CD8-positive, alpha-beta memory T cell (primary cell): ENCODE results near the gene PTGDR2. TPM values are rescaled to one million over a fixed set of nuclear protein-coding genes. Genes with fewer than 3 reads are reported as not detected.
A peak's percentile ranks its signal among the peaks of the same experiment; 100 is the strongest.

Experiments used
- CTCF ChIA-PET: fragments of 350-600 bp; sonication (Branson Sonifier 250); formaldehyde crosslinking; loops from one replicate; lab custom pipeline; 2021; ENCODE audit warnings: antibody characterized with exemption; lab: Charles Lee
- POLR2A ChIA-PET: fragments of 350-600 bp; sonication (Branson Sonifier 250); formaldehyde crosslinking; loops from one replicate; lab custom pipeline; 2021; ENCODE audit warnings: antibody characterized with exemption; lab: Charles Lee
- DNase-seq, 5 donors: peaks; one replicate each; pipeline versions ENCODE4 v3.0.0 to v3.0.0-alpha.2; 2020 to 2022; ENCODE audit warnings: mixed read lengths in 1 of 5
- H3K27ac ChIP-seq: one replicate; pipeline ENCODE4 v1.7.0; 2013; ENCODE audit warnings: low read depth, mild to moderate bottlenecking, low read length, moderate library complexity
- H3K27me3 ChIP-seq: 2 replicates; pipeline ENCODE4 v1.7.0; 2013; ENCODE audit warnings: low read length, mild to moderate bottlenecking; ENCODE audit not compliant: insufficient read depth, poor library complexity, severe bottlenecking
- H3K36me3 ChIP-seq: 2 replicates; pipeline ENCODE4 v1.7.0; 2013; ENCODE audit warnings: mild to moderate bottlenecking, low read length, moderate library complexity; ENCODE audit not compliant: insufficient read depth
- H3K4me1 ChIP-seq: 2 replicates; pipeline ENCODE4 v1.7.0; 2013; ENCODE audit warnings: mild to moderate bottlenecking, low read length, moderate library complexity; ENCODE audit not compliant: insufficient read depth
- H3K4me3 ChIP-seq: 2 replicates; pipeline ENCODE4 v1.7.0; 2013; ENCODE audit warnings: mild to moderate bottlenecking, low read length
- H3K9me3 ChIP-seq: 2 replicates; pipeline ENCODE4 v1.7.0; 2013; ENCODE audit warnings: mild to moderate bottlenecking, low read length
- H3K27ac Mint-ChIP-seq, 8 donors: one replicate each; pipeline ENCODE4 v1.8.0; 2020 to 2021; ENCODE audit warnings: mixed read lengths in 8 of 8, mild to moderate bottlenecking in 6 of 8, inconsistent platforms in 3 of 8, moderate library complexity in 3 of 8
- H3K27me3 Mint-ChIP-seq, 2 donors: one replicate each; pipeline ENCODE4 v1.8.0; 2020 to 2021; ENCODE audit warnings: mixed read lengths in 2 of 2, mild to moderate bottlenecking in 1 of 2, moderate library complexity in 1 of 2
- H3K36me3 Mint-ChIP-seq, 3 donors: one replicate each; pipeline ENCODE4 v1.8.0; 2020 to 2021; ENCODE audit warnings: mixed read lengths in 3 of 3, inconsistent platforms in 1 of 3, mild to moderate bottlenecking in 1 of 3
- H3K4me1 Mint-ChIP-seq, 3 donors: one replicate each; pipeline ENCODE4 v1.8.0; 2020 to 2021; ENCODE audit warnings: mixed read lengths in 3 of 3, inconsistent platforms in 1 of 3, mild to moderate bottlenecking in 1 of 3
- H3K4me3 Mint-ChIP-seq, 7 donors: one replicate each; pipeline ENCODE4 v1.8.0; 2020 to 2021; ENCODE audit warnings: mixed read lengths in 7 of 7, mild to moderate bottlenecking in 6 of 7, moderate library complexity in 4 of 7, inconsistent platforms in 2 of 7
- H3K9me3 Mint-ChIP-seq, 5 donors: one replicate each; pipeline ENCODE4 v1.8.0; 2020 to 2022; ENCODE audit warnings: mixed read lengths in 5 of 5, mild to moderate bottlenecking in 3 of 5, moderate library complexity in 2 of 5, inconsistent platforms in 1 of 5
- polyA plus RNA-seq: library from polyadenylated mRNA; unstranded; fragments of 300-500 nt; fragmentation: Illumina TruSeq; gene quantifications from one replicate; pipeline ENCODE4 v1.2.3, GENCODE V29; 2021
- total RNA-seq, 2 experiments: library from RNA; stranded (reverse); gene quantifications; one replicate each; pipeline ENCODE4 v1.2.3, GENCODE V29; 2021

PTGDR2 gene
- total and polyA plus RNA-seq, 3 experiments from 2014 or later, result 0.28 to 2.2 (median 0.42) TPM

- CTCF ChIA-PET, result no interaction called here
- H3K9me3 ChIP-seq, result no peaks in the 10 kb centered on the region
- POLR2A ChIA-PET, result no interaction called here
- Mint-ChIP-seq H3K4me1 (peaks cover 0 to 6% (median 2%) of the 10 kb centered on the region in 3 donors), H3K9me3 (no peaks in the 10 kb centered on the region), H3K27ac (peak overlapping the region in 1 of 8 donors; percentile 29), H3K4me3 (no peak overlapping the region), H3K36me3 (peaks cover 0 to 67% (median 21%) of the 10 kb centered on the region in 3 donors), H3K27me3 (no peaks in the 10 kb centered on the region)
- no peaks in the 10 kb centered on the region for H3K4me1 ChIP-seq
- no peak overlapping the region for H3K4me3 ChIP-seq
- H3K27me3 ChIP-seq, result no peaks in the 10 kb centered on the region
- H3K27ac ChIP-seq, result no peak overlapping the region
- DNase-seq, result no peak
- peaks cover 10% of the 10 kb centered on the region for H3K36me3 ChIP-seq
Observed at GRCh38 chr11:60879971-60880588, 24.3 kb upstream of the PTGDR2 start.

- Mint-ChIP-seq H3K4me3 (no peak overlapping the region), H3K36me3 (peaks cover 0 to 65% (median 19%) of the 10 kb centered on the region in 3 donors), H3K27ac (no peak overlapping the region), H3K9me3 (no peaks in the 10 kb centered on the region), H3K4me1 (peaks cover 2 to 8% (median 3%) of the 10 kb centered on the region in 3 donors), H3K27me3 (no peaks in the 10 kb centered on the region)
- POLR2A ChIA-PET, result no interaction called here
- H3K27me3 ChIP-seq, result no peaks in the 10 kb centered on the region
- H3K9me3 ChIP-seq, result no peaks in the 10 kb centered on the region
- CTCF ChIA-PET, result interaction anchor here (1.0 to 1.6 kb wide), 2 partner anchors 8 to 22 kb away, joined by 3 read pairs; no protein-coding TSS in a partner anchor
- H3K27ac ChIP-seq, result no peak overlapping the region
- no peak for DNase-seq
- H3K36me3 ChIP-seq, result peaks cover 10% of the 10 kb centered on the region
- no peaks in the 10 kb centered on the region for H3K4me1 ChIP-seq
- no peak overlapping the region for H3K4me3 ChIP-seq
Observed at GRCh38 chr11:60879104-60879503, 23.4 kb upstream of the PTGDR2 start.

GRCh38 chr11:60878245-60879101, 22.7 kb upstream of the PTGDR2 start:
- Mint-ChIP-seq H3K27ac (peak overlapping the region in 2 of 8 donors; percentile 18 to 69), H3K4me1 (peaks cover 0 to 9% (median 5%) of the 10 kb centered on the region in 3 donors), H3K27me3 (no peaks in the 10 kb centered on the region), H3K36me3 (peaks cover 0 to 59% (median 16%) of the 10 kb centered on the region in 3 donors), H3K9me3 (no peaks in the 10 kb centered on the region), H3K4me3 (no peak overlapping the region)
- no peaks in the 10 kb centered on the region for H3K9me3 ChIP-seq
- no peaks in the 10 kb centered on the region for H3K27me3 ChIP-seq
- H3K27ac ChIP-seq, result no peak overlapping the region
- CTCF ChIA-PET, result interaction anchor here (1.0 to 1.6 kb wide), 2 partner anchors 9 to 23 kb away, joined by 3 read pairs; no protein-coding TSS in a partner anchor
- POLR2A ChIA-PET, result interaction anchor here (0.9 kb wide), 1 partner anchor 10 kb away, joined by 3 read pairs; no protein-coding TSS in a partner anchor
- peaks cover under 1% of the 10 kb centered on the region for H3K4me1 ChIP-seq
- no peak overlapping the region for H3K4me3 ChIP-seq
- H3K36me3 ChIP-seq, result peaks cover 10% of the 10 kb centered on the region
- no peak for DNase-seq

GRCh38 chr11:60876168-60876485, 20.4 kb upstream of the PTGDR2 start:
- no peaks in the 10 kb centered on the region for H3K27me3 Mint-ChIP-seq
- Histone ChIP-seq H3K9me3 (no peaks in the 10 kb centered on the region), H3K27ac (no peak overlapping the region), H3K4me3 (no peak overlapping the region), H3K36me3 (peaks cover 10% of the 10 kb centered on the region), H3K27me3 (no peaks in the 10 kb centered on the region), H3K4me1 (peaks cover 22% of the 10 kb centered on the region)
- no peak for DNase-seq
- H3K4me1 Mint-ChIP-seq, result peaks cover 11 to 29% (median 23%) of the 10 kb centered on the region in 3 donors
- H3K9me3 Mint-ChIP-seq, result no peaks in the 10 kb centered on the region
- H3K27ac Mint-ChIP-seq, result no peak overlapping the region
- no peak overlapping the region for H3K4me3 Mint-ChIP-seq
- CTCF ChIA-PET, result interaction anchor here (1.9 kb wide), 1 partner anchor 23 kb away, joined by 7 read pairs; no protein-coding TSS in a partner anchor
- POLR2A ChIA-PET, result no interaction called here
- H3K36me3 Mint-ChIP-seq, result peaks cover 0 to 39% (median 4%) of the 10 kb centered on the region in 3 donors

GRCh38 chr11:60875366-60876167, 19.8 kb upstream of the PTGDR2 start:
- ChIA-PET POLR2A (no interaction called here), CTCF (interaction anchor here (1.0 to 1.9 kb wide), 3 partner anchors 12 to 23 kb away, joined by 3 to 7 read pairs (median 4); no protein-coding TSS in a partner anchor)
- Histone ChIP-seq H3K36me3 (peaks cover 9% of the 10 kb centered on the region), H3K4me1 (peaks cover 26% of the 10 kb centered on the region), H3K4me3 (no peak overlapping the region), H3K27me3 (no peaks in the 10 kb centered on the region), H3K27ac (no peak overlapping the region), H3K9me3 (no peaks in the 10 kb centered on the region)
- Mint-ChIP-seq H3K4me3 (no peak overlapping the region), H3K4me1 (peaks cover 14 to 35% (median 28%) of the 10 kb centered on the region in 3 donors), H3K36me3 (peaks cover 0 to 33% (median under 1%) of the 10 kb centered on the region in 3 donors), H3K9me3 (no peaks in the 10 kb centered on the region), H3K27ac (no peak overlapping the region), H3K27me3 (no peaks in the 10 kb centered on the region)
- no peak for DNase-seq

- peak overlapping the region in 2 of 8 donors; percentile 18 to 52 for H3K27ac Mint-ChIP-seq
- H3K4me1 Mint-ChIP-seq, result peaks cover 14 to 41% (median 29%) of the 10 kb centered on the region in 3 donors
- H3K27me3 ChIP-seq, result no peaks in the 10 kb centered on the region
- H3K4me1 ChIP-seq, result peaks cover 29% of the 10 kb centered on the region
- H3K36me3 Mint-ChIP-seq, result peaks cover 0 to 24% (median 0%) of the 10 kb centered on the region in 3 donors
- POLR2A ChIA-PET, result no interaction called here
- no peak overlapping the region for H3K4me3 Mint-ChIP-seq
- DNase-seq, result no peak
- no peaks in the 10 kb centered on the region for H3K9me3 ChIP-seq
- H3K36me3 ChIP-seq, result peaks cover under 1% of the 10 kb centered on the region
- H3K4me3 ChIP-seq, result no peak overlapping the region
- H3K27me3 Mint-ChIP-seq, result peaks cover 0 to under 1% of the 10 kb centered on the region in 2 donors
- CTCF ChIA-PET, result interaction anchor here (1.0 to 1.3 kb wide), 2 partner anchors 13 to 16 kb away, joined by 3 to 4 read pairs; no protein-coding TSS in a partner anchor
- H3K9me3 Mint-ChIP-seq, result no peaks in the 10 kb centered on the region
- H3K27ac ChIP-seq, result no peak overlapping the region
Observed at GRCh38 chr11:60874421-60875365, 18.9 kb upstream of the PTGDR2 start.

- ChIA-PET POLR2A (no interaction called here), CTCF (interaction anchor here (1.2 to 2.6 kb wide), 3 partner anchors 32 to 42 kb away, joined by 3 to 10 read pairs (median 8); partner anchors contain the start of gene TMEM109)
- no peaks in the 10 kb centered on the region for H3K9me3 ChIP-seq
- H3K36me3 ChIP-seq, result no peaks in the 10 kb centered on the region
- H3K27ac Mint-ChIP-seq, result peak overlapping the region in 1 of 8 donors; percentile 52
- H3K36me3 Mint-ChIP-seq, result peaks cover 0 to 13% (median 0%) of the 10 kb centered on the region in 3 donors
- H3K9me3 Mint-ChIP-seq, result no peaks in the 10 kb centered on the region
- no peak for DNase-seq
- no peaks in the 10 kb centered on the region for H3K27me3 ChIP-seq
- no peak overlapping the region for H3K4me3 Mint-ChIP-seq
- peaks cover 29% of the 10 kb centered on the region for H3K4me1 ChIP-seq
- H3K4me1 Mint-ChIP-seq, result peaks cover 19 to 50% (median 39%) of the 10 kb centered on the region in 3 donors
- no peak overlapping the region for H3K4me3 ChIP-seq
- H3K27ac ChIP-seq, result no peak overlapping the region
- H3K27me3 Mint-ChIP-seq, result peaks cover 1 to 5% of the 10 kb centered on the region in 2 donors
Observed at GRCh38 chr11:60873533-60873932, 17.8 kb upstream of the PTGDR2 start.
